ENCODE data around the gene RAB1B. TPM values are rescaled to one million over a fixed set of nuclear protein-coding genes. Genes with fewer than 3 reads are reported as not detected.

Gene RAB1B
- total RNA-seq, 6 donors from 2014 or later: 34.6 to 173 (median 122) TPM

- DNase-seq: no peak
Measured at GRCh38 chr11:66290330-66290621, 21.8 kb downstream of the RAB1B start.

DNA sequence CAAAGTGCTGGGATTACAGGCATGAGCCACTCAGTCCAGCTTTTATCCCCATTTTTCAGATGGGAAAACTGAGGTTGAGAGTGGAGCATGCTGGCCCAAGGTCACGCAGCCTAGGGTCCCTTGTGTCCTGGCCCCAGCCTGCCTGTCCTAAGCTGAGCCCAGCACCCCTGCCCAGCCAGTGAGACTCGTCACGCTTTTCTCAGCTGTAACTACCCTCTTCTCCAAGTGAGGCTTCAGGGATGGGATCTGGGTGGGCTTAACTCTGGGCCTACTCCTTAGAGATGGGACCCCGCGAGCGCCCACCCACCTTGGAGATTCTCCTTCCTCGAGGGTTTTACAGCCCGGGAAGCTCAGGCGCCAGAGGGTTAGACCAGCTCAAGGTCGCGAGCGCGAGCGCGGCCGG, 22.9 kb downstream of the RAB1B start:
- Histone ChIP-seq H3K9me3 (no peaks in the 10 kb centered on the region), H3K27me3 (peaks cover 0 to 35% (median 9%) of the 10 kb centered on the region in 4 donors), H3K4me1 (peaks cover 23 to 45% (median 27%) of the 10 kb centered on the region in 4 donors), H3K4me3 (peak overlapping the region in 3 of 4 donors; percentile 42 to 54 (median 45)), H3K36me3 (peaks cover 0 to 5% (median 0%) of the 10 kb centered on the region in 4 donors), H3K27ac (no peak overlapping the region)
- no peak for TF ChIP-seq POLR2AphosphoS5 (IDR thresholded peaks at IDR 0.05)
- no peak for TF ChIP-seq CTCF (IDR thresholded peaks at IDR 0.05)
- no peak for TF ChIP-seq POLR2A (IDR thresholded peaks at IDR 0.05)
- DNase-seq (no peak), ATAC-seq (ENCODE audit: low FRiP score in 2 of 2) (no peak)
- WGBS, 2 donors: 18 to 29% methylated on average over 9 to 16 of the region's 16 CpGs

More at GRCh38 chr11:66290330-66290621, 21.8 kb downstream of the RAB1B start:
- H3K27ac ChIP-seq: no peak overlapping the region
- no peaks in the 10 kb centered on the region for H3K9me3 ChIP-seq
- 64 to 74% methylated on average over 2 of the region's 2 CpGs for WGBS, 2 donors
- H3K27me3 ChIP-seq: peaks cover 0 to 34% (median 9%) of the 10 kb centered on the region in 4 donors
- ATAC-seq (ENCODE audit: low FRiP score in 2 of 2): no peak
- peaks cover 0 to 11% (median 3%) of the 10 kb centered on the region in 4 donors for H3K36me3 ChIP-seq
- peak overlapping the region in 1 of 4 donors; percentile 79 for H3K4me3 ChIP-seq
- H3K4me1 ChIP-seq: peaks cover 23 to 45% (median 27%) of the 10 kb centered on the region in 4 donors
- TF ChIP-seq EP300 (IDR thresholded peaks at IDR 0.05) (no peak), CTCF (IDR thresholded peaks at IDR 0.05) (no peak), POLR2A (IDR thresholded peaks at IDR 0.05) (no peak), POLR2AphosphoS5 (IDR thresholded peaks at IDR 0.05) (no peak)

DNA sequence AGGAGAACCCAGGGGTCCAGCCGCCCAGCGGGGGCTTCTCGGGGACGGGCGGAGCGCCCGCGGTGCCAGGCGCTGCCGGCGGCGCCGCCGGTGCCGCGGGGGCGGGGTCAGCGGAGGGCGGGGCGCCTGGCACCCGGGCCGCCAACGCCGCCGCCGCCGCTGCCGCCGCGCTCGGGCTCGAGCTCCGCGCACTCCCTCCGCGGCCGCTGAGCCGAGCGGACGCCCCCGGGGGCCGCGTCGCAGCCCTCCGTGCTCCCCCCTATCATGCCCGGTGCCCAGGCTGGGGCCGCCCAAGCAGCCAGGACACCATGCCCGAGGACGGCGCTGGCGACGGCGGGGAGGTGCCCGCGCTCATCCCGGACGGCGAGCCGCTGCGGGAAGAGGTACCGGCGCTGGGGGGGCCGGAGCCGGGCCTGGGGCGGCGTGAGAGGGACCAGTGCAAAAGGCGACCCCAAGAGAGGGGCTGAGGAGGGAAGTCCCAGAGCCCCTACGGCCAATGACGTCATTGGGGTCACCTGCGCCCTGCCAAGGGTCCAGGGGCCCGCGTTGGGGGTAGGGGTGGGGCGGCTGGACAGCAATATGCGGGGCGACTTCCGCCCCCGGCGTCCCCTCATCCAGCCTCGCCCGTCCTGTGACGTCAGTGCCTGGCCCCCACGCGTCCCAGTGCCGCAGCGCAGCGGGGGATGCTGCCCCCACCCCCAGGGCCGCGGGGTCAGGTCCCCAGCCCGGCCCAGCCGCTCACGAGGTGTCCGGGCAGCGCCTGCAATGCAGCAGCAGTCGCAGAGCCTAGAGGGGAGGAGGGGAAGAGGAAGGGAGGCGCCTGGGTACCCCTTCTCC, 23.5 kb downstream of the RAB1B start, which contains the start of gene TMEM151A:
Gene TMEM151A, plus strand, starts transcription at position 189 of the 837 bp plus-strand sequence. Its CDS starts 120 bp downstream, at position 309.
- Histone ChIP-seq H3K27ac (no peak within 1 kb of the TSS), H3K4me3 (peak within 1 kb of the TSS; percentile 42 to 54 (median 45)), H3K9me3 (no peaks in the 10 kb centered on the region), H3K36me3 (no peaks in the 10 kb centered on the region), H3K27me3 (peaks cover 0 to 35% (median 9%) of the 10 kb centered on the region in 4 donors), H3K4me1 (peaks cover 23 to 43% (median 27%) of the 10 kb centered on the region in 4 donors)
- DNase-seq (peak in 1 of 2 donors; percentile 89), ATAC-seq (ENCODE audit: low FRiP score in 2 of 2) (no peak)
- 0 to 1% methylated on average over 1 to 47 of the region's 95 CpGs for WGBS, 2 donors
- TF ChIP-seq EP300 (IDR thresholded peaks at IDR 0.05) (no peak), POLR2AphosphoS5 (IDR thresholded peaks at IDR 0.05) (no peak), POLR2A (IDR thresholded peaks at IDR 0.05) (no peak), CTCF (IDR thresholded peaks at IDR 0.05) (no peak)

- H3K9me3 ChIP-seq: no peaks in the 10 kb centered on the region
- no peak overlapping the region for H3K27ac ChIP-seq
- no peak for ATAC-seq (ENCODE audit: low FRiP score in 2 of 2)
- H3K27me3 ChIP-seq: peaks cover 0 to 35% (median 9%) of the 10 kb centered on the region in 4 donors
- peaks cover 16 to 35% (median 21%) of the 10 kb centered on the region in 4 donors for H3K4me1 ChIP-seq
- WGBS, 2 donors: 50 to 56% methylated on average over 7 to 13 of the region's 17 CpGs
- H3K36me3 ChIP-seq: no peaks in the 10 kb centered on the region
- no peak for DNase-seq
- TF ChIP-seq POLR2A (IDR thresholded peaks at IDR 0.05): no peak
- TF ChIP-seq CTCF (IDR thresholded peaks at IDR 0.05): no peak
- no peak for TF ChIP-seq EP300 (IDR thresholded peaks at IDR 0.05)
- TF ChIP-seq POLR2AphosphoS5 (IDR thresholded peaks at IDR 0.05): no peak
- H3K4me3 ChIP-seq: no peak overlapping the region
Measured at GRCh38 chr11:66292543-66293332, 24.3 kb downstream of the RAB1B start.
